K562 (cell line): ENCODE results near the gene ATP5PF. TPM values are rescaled to one million over a fixed set of nuclear protein-coding genes. Genes with fewer than 3 reads are reported as not detected.

Experiments used
- ATAC-seq: fragments of 200-7000 bp; cut with Tn5 transposase; 3 replicates; pipeline ENCODE4 v1.9.1; 2020; ENCODE audit warnings: moderate library complexity
- BruUV-seq: library from RNA; stranded (reverse); fragments of 400-500 nt; replicated peaks from 2 replicates; lab custom pipeline; 2021; lab: Mats Ljungman, UMichigan
- CTCF ChIA-PET: fragments of 300-600 bp; formaldehyde crosslinking; extraction: SDS; loops from one replicate; lab custom pipeline; 2021; ENCODE audit warnings: low intra/inter-chr PET ratio; lab: Yijun Ruan, JAX
- POLR2A ChIA-PET: fragments of 300-600, 350-650 bp; sonication (Branson Sonifier 250); formaldehyde crosslinking; extraction: SDS; loops from one replicate; lab custom pipeline; 2021; ENCODE audit warnings: antibody characterized with exemption, inconsistent platforms; lab: Yijun Ruan, JAX
- DNase-seq, 4 experiments: peaks; one replicate each; pipeline versions ENCODE4 v3.0.0 to v3.0.0-alpha.2; 2011 to 2018; ENCODE audit warnings: low spot score in 3 of 4, mixed read lengths in 3 of 4; ENCODE audit errors: extremely low read depth in 1 of 4
- FAIRE-seq: peaks from 2 replicates; lab custom pipeline; 2011; peaks lifted over from hg19 to GRCh38; lab: Jason Lieb, UNC
- H2AFZ ChIP-seq: 2 replicates; pipeline ENCODE4 v1.6.0; 2011; ENCODE audit warnings: low read depth, low read length, control low read depth, inconsistent platforms
- H3K27ac ChIP-seq: fragments of 200-600 bp; 3 replicates; pipeline ENCODE4 v1.8.0; 2011; ENCODE audit warnings: low read depth, mild to moderate bottlenecking, control low read depth, inconsistent platforms, low read length, moderate library complexity, mixed read lengths; ENCODE audit errors: extremely low read depth
- H3K27me3 ChIP-seq, 2 experiments: fragments of 300-600 bp in 1 of 2; 2 replicates in 1 of 2; 3 replicates in 1 of 2; pipeline versions ENCODE4 v1.6.0 to v1.8.0; 2011; ENCODE audit warnings: inconsistent platforms in 2 of 2, low read length in 2 of 2, mild to moderate bottlenecking in 1 of 2, mixed read lengths in 1 of 2, moderate library complexity in 1 of 2; ENCODE audit not compliant: control insufficient read depth in 2 of 2, insufficient read depth in 2 of 2
- H3K36me3 ChIP-seq: fragments of 300-600 bp; 3 replicates; pipeline ENCODE4 v1.8.0; 2011; ENCODE audit warnings: mild to moderate bottlenecking, low read length, inconsistent platforms; ENCODE audit not compliant: control insufficient read depth, insufficient read depth
- H3K4me1 ChIP-seq, 2 experiments: fragments of 200-600 bp in 1 of 2; replicated peaks in 1 of 2; 2 replicates in 1 of 2; 3 replicates in 1 of 2; pipeline versions ENCODE4 v1.5.1 to v1.8.0; 2011; ENCODE audit warnings: inconsistent platforms in 2 of 2, low read length in 2 of 2, mild to moderate bottlenecking in 1 of 2, mixed read lengths in 1 of 2, moderate library complexity in 1 of 2; ENCODE audit not compliant: control insufficient read depth in 2 of 2, insufficient read depth in 2 of 2
- H3K4me2 ChIP-seq: 2 replicates; pipeline ENCODE4 v1.6.1; 2011; ENCODE audit warnings: low read length, control low read depth, inconsistent platforms, mixed read lengths; ENCODE audit not compliant: insufficient read depth
- H3K4me3 ChIP-seq: fragments of 200-600 bp; sonication (generic), shearing (Covaris generic); 2 replicates; pipeline ENCODE4 v1.5.1; 2016; ENCODE audit warnings: control low read depth, inconsistent platforms
- H3K79me2 ChIP-seq: fragments of 200-600 bp; 3 replicates; pipeline ENCODE4 v1.8.0; 2011; ENCODE audit warnings: low read length, inconsistent platforms; ENCODE audit not compliant: control insufficient read depth, insufficient read depth
- H3K9ac ChIP-seq, 2 experiments: 2 replicates each; pipeline versions ENCODE4 v1.6.0 to v1.6.1; 2011; ENCODE audit warnings: low read depth in 2 of 2, low read length in 2 of 2, control low read depth in 1 of 2, inconsistent platforms in 1 of 2, mild to moderate bottlenecking in 1 of 2, mixed read lengths in 1 of 2; ENCODE audit not compliant: insufficient read depth in 1 of 2
- H3K9me1 ChIP-seq: one replicate; pipeline ENCODE4 v1.6.0; 2011; ENCODE audit warnings: inconsistent platforms, mild to moderate bottlenecking, low read length, moderate library complexity; ENCODE audit not compliant: control insufficient read depth, insufficient read depth
- H3K9me3 ChIP-seq: replicated peaks from 2 replicates; pipeline ENCODE4 v1.5.1; 2011; ENCODE audit warnings: low read depth, low read length, inconsistent platforms; ENCODE audit not compliant: control insufficient read depth, insufficient read depth
- H4K20me1 ChIP-seq: replicated peaks from 2 replicates; pipeline ENCODE4 v1.6.1; 2011; ENCODE audit warnings: low read length, inconsistent platforms, mixed read lengths; ENCODE audit not compliant: control insufficient read depth, insufficient read depth
- AFF1 ChIP-seq, 2 experiments: fragments of 450-650 bp; IDR thresholded peaks; 2 replicates each; pipeline ENCODE4 v1.6.1; 2018; ENCODE audit warnings: mild to moderate bottlenecking in 2 of 2, low read depth in 1 of 2; ENCODE audit not compliant: partially characterized antibody in 2 of 2
- ATF2 ChIP-seq: sonication (generic); formaldehyde crosslinking; IDR thresholded peaks from 2 replicates; pipeline ENCODE4 v1.8.1; 2022; ENCODE audit warnings: missing genetic modification reagents
- CEBPZ ChIP-seq: fragments of 150-350 bp; IDR thresholded peaks from 2 replicates; pipeline ENCODE4 v1.6.1; 2014; ENCODE audit warnings: low read depth, mild to moderate bottlenecking, low read length, borderline replicate concordance
- EGR1 ChIP-seq: fragments of 450-650 bp; conservative IDR thresholded peaks from 2 replicates; pipeline ENCODE4 v1.6.1; 2017; ENCODE audit warnings: mild to moderate bottlenecking
- HDAC3 ChIP-seq: fragments of 450-650 bp; IDR thresholded peaks from 2 replicates; pipeline ENCODE4 v1.6.1; 2018; ENCODE audit warnings: borderline replicate concordance, mild to moderate bottlenecking, moderate library complexity; ENCODE audit not compliant: partially characterized antibody
- HES1 ChIP-seq: fragments of 450-650 bp; IDR thresholded peaks from 2 replicates; pipeline ENCODE4 v1.6.1; 2016; ENCODE audit warnings: low read depth, mild to moderate bottlenecking, moderate library complexity
- NCOA2 ChIP-seq, 2 experiments: fragments of 450-650 bp; IDR thresholded peaks; 2 replicates each; pipeline ENCODE4 v1.6.1; 2018; ENCODE audit warnings: mild to moderate bottlenecking in 2 of 2, moderate library complexity in 1 of 2; ENCODE audit not compliant: partially characterized antibody in 2 of 2
- NFE2L1 ChIP-seq: fragments of 450-650 bp; IDR thresholded peaks from 2 replicates; pipeline ENCODE4 v1.6.1; 2016; ENCODE audit warnings: missing genetic modification characterization, low read depth, mild to moderate bottlenecking, missing compliant biosample characterization, moderate library complexity, borderline replicate concordance
- RHOXF2B ChIP-seq: fragments of 250-450 bp; sonication (Bioruptor Pico); conservative IDR thresholded peaks from 2 replicates; pipeline ENCODE4 v1.5.1; 2021
- WHSC1 ChIP-seq: IDR thresholded peaks from one replicate; pipeline ENCODE4 v1.6.1; 2012; ENCODE audit warnings: low read length, control low read depth, inconsistent platforms
- ZKSCAN1 ChIP-seq: fragments of 150-350 bp; IDR thresholded peaks from 2 replicates; pipeline ENCODE4 v1.6.1; 2016; ENCODE audit warnings: low read depth, low read length
- ZKSCAN3 ChIP-seq: fragments of 250-450 bp; sonication (Bioruptor Pico); IDR thresholded peaks from 2 replicates; pipeline ENCODE4 v1.4.0; 2020
- ZNF431 ChIP-seq: sonication (generic); formaldehyde crosslinking; IDR thresholded peaks from 2 replicates; pipeline ENCODE4 v1.8.0; 2022; ENCODE audit warnings: mild to moderate bottlenecking, missing genetic modification reagents
- WGBS: fragments of 100-300 bp; shearing (Covaris generic); methylation state at CpG from one replicate; pipeline ENCODE4 v1.1.6; 2016; ENCODE audit warnings: low coverage, mixed read lengths; ENCODE audit not compliant: insufficient coverage; ENCODE audit errors: missing lambda C conversion rate; 5-methylcytosine and 5-hydroxymethylcytosine counted together
- in situ Hi-C: fragments of 300-500 bp; cut with MboI; formaldehyde crosslinking; loops from 4 replicates; pipeline ENCODE4 v1.15.0; 2018; ENCODE audit warnings: inconsistent platforms, mixed read lengths
- intact Hi-C: fragments of 100-400 bp; cut with micrococcal nuclease; formaldehyde crosslinking; loops from 2 replicates; pipeline ENCODE4 v1.14.2; 2022
- polyA plus RNA-seq, 8 experiments: library from polyadenylated mRNA; depleted of rRNA in 4 of 8; stranded (reverse) in 5 of 8; unstranded in 3 of 8; fragments of >200 nt; fragmentation: Nextera tagmentation in 2 of 8; fragmentation: Illumina TruSeq in 1 of 8; extraction: Ambion mirVana in 2 of 8; extraction: Trizol in 1 of 8; gene quantifications; 2 replicates each; pipeline versions ENCODE4 v1.2.1 to v1.2.3, GENCODE V29; 2011 to 2014; ENCODE audit warnings: inconsistent platforms in 1 of 8, missing spikeins in 1 of 8
- total RNA-seq, 7 experiments: library from RNA; depleted of rRNA in 6 of 7; stranded (reverse); fragments of >200 nt in 6 of 7; fragmentation: Illumina TruSeq in 2 of 7; extraction: Trizol in 2 of 7; gene quantifications; 2 replicates each; pipeline versions ENCODE4 v1.2.1 to v1.2.3, GENCODE V29; 2011 to 2021; ENCODE audit warnings: low replicate concordance in 1 of 7

The ATP5PF gene
- total and polyA plus RNA-seq, 9 of the 15 experiments (the other 6 are each of a cell fraction or from before 2014, with no cell fraction given): 242 to 2,488 (median 533) TPM

- DNase-seq (no peak), FAIRE-seq (no peak), ATAC-seq (no peak)
- no peaks in the 10 kb centered on the region for H3K79me2 ChIP-seq
- no TSS peak for BruUV-seq
- H3K36me3 ChIP-seq: peaks cover 55% of the 10 kb centered on the region; the same call in 2 of the 3 replicates
- no peaks in the 10 kb centered on the region for H4K20me1 ChIP-seq
- H3K27ac ChIP-seq: no peak overlapping the region
- POLR2A ChIA-PET: interaction anchor here (0.6 kb wide), 1 partner anchor 13 kb away, joined by 3 read pairs; no protein-coding TSS in a partner anchor
- CTCF ChIA-PET: no interaction called here
- intact Hi-C loops (no loop called here), in situ Hi-C loops (no loop called here)
- no peaks in the 10 kb centered on the region for H3K4me1 ChIP-seq
- no peak overlapping the region for H3K4me2 ChIP-seq
- 88% methylated on average over 6 of the region's 6 CpGs for WGBS
- H3K4me3 ChIP-seq: no peak overlapping the region
- no peaks in the 10 kb centered on the region for H3K9me3 ChIP-seq
- H3K9ac ChIP-seq: no peak overlapping the region
- H2AFZ ChIP-seq: no peak overlapping the region
- H3K27me3 ChIP-seq: no peaks in the 10 kb centered on the region
- no peaks in the 10 kb centered on the region for H3K9me1 ChIP-seq
- TF ChIP-seq WHSC1 (no peak), CEBPZ (no peak), ZKSCAN3 (no peak), EGR1 (no peak), RHOXF2B (no peak), HDAC3 (no peak), ATF2 (CRISPR knock-in tag) (no peak), ZKSCAN1 (no peak), NCOA2 (IDR thresholded peaks at IDR 0.05; ENCODE audit: partially characterized antibody in 2 of 2) (no peak), NFE2L1 (tag) (no peak), HES1 (no peak), ZNF431 (no peak), AFF1 (IDR thresholded peaks at IDR 0.05; ENCODE audit: low read depth in 1 of 2, partially characterized antibody in 2 of 2) (no peak)
These were observed 15.4 kb upstream of the ATP5PF start for GRCh38 chr21:25750085-25750484.
